ENCODE measurements around the gene PODNL1.
A peak's percentile ranks its signal among the peaks of the same experiment; 100 is the strongest.

The PODNL1 gene

GRCh38 chr19:13938301-13939064 lies at the start of gene PODNL1:
Gene PODNL1 (minus strand): TSS chr19:13938417. CDS start chr19:13938181, 236 bp downstream.
- DNase-seq (ENCODE audit: low read depth in 2 of 2, low spot score in 1 of 2), result no peak

- DNase-seq (ENCODE audit: low read depth in 2 of 2, low spot score in 1 of 2), result no peak
Observed at GRCh38 chr19:13987101-13987890, 49.1 kb upstream of the PODNL1 start.

GRCh38 chr19:13986348-13986904 lies 48.2 kb upstream of the PODNL1 start:
- DNase-seq (ENCODE audit: low read depth in 2 of 2, low spot score in 1 of 2), result peak; percentile 93 to 99

- DNase-seq (ENCODE audit: low read depth in 2 of 2, low spot score in 1 of 2), result no peak
Observed at GRCh38 chr19:13985771-13986347, 47.6 kb upstream of the PODNL1 start.

- no peak for DNase-seq (ENCODE audit: low read depth in 2 of 2, low spot score in 1 of 2)
Observed at GRCh38 chr19:13984875-13985741, 46.9 kb upstream of the PODNL1 start.

- DNase-seq (ENCODE audit: low read depth in 2 of 2, low spot score in 1 of 2), result no peak
Observed at GRCh38 chr19:13984186-13984585, 46.0 kb upstream of the PODNL1 start.

- DNase-seq (ENCODE audit: low read depth in 2 of 2, low spot score in 1 of 2), result no peak
Observed at GRCh38 chr19:13983213-13983889, 45.1 kb upstream of the PODNL1 start.

- no peak for DNase-seq (ENCODE audit: low read depth in 2 of 2, low spot score in 1 of 2)
Observed at GRCh38 chr19:13982773-13983172, 44.6 kb upstream of the PODNL1 start.

- DNase-seq (ENCODE audit: low read depth in 2 of 2, low spot score in 1 of 2), result no peak
Observed at GRCh38 chr19:13981988-13982501, 43.8 kb upstream of the PODNL1 start.

GRCh38 chr19:13981467-13981866 lies 43.2 kb upstream of the PODNL1 start:
- no peak for DNase-seq (ENCODE audit: low read depth in 2 of 2, low spot score in 1 of 2)

- DNase-seq (ENCODE audit: low read depth in 2 of 2, low spot score in 1 of 2), result no peak
Observed at GRCh38 chr19:13981021-13981420, 42.8 kb upstream of the PODNL1 start.

GRCh38 chr19:13980340-13980739 lies 42.1 kb upstream of the PODNL1 start:
- DNase-seq (ENCODE audit: low read depth in 2 of 2, low spot score in 1 of 2), result no peak

- no peak for DNase-seq (ENCODE audit: low read depth in 2 of 2, low spot score in 1 of 2)
Observed at GRCh38 chr19:13979686-13980085, 41.5 kb upstream of the PODNL1 start.

GRCh38 chr19:13979244-13979615 lies 41.0 kb upstream of the PODNL1 start:
- no peak for DNase-seq (ENCODE audit: low read depth in 2 of 2, low spot score in 1 of 2)

- DNase-seq (ENCODE audit: low read depth in 2 of 2, low spot score in 1 of 2), result no peak
Observed at GRCh38 chr19:13978351-13979243, 40.4 kb upstream of the PODNL1 start.

GRCh38 chr19:13977803-13978202 lies 39.6 kb upstream of the PODNL1 start:
- DNase-seq (ENCODE audit: low read depth in 2 of 2, low spot score in 1 of 2), result no peak

GRCh38 chr19:13976446-13976845 lies 38.2 kb upstream of the PODNL1 start:
- DNase-seq (ENCODE audit: low read depth in 2 of 2, low spot score in 1 of 2), result no peak

GRCh38 chr19:13975870-13976269 lies 37.7 kb upstream of the PODNL1 start:
- DNase-seq (ENCODE audit: low read depth in 2 of 2, low spot score in 1 of 2), result no peak

- DNase-seq (ENCODE audit: low read depth in 2 of 2, low spot score in 1 of 2), result no peak
Observed at GRCh38 chr19:13974073-13974472, 35.9 kb upstream of the PODNL1 start.
